Fibroblast of lung (primary cell): ENCODE data around the gene TMEM35A. TPM values are rescaled to one million over a fixed set of nuclear protein-coding genes. Genes with fewer than 3 reads are reported as not detected.

Experiments
- DNase-seq, 2 donors: peaks; one replicate each; pipeline versions ENCODE4 v3.0.0 to v3.0.0-alpha.2; 2010; ENCODE audit warnings: low read depth in 2 of 2
- H2AFZ ChIP-seq: 2 replicates; pipeline ENCODE4 v1.5.1; 2012; ENCODE audit warnings: low read length, control low read depth, inconsistent platforms
- H3K27ac ChIP-seq: 2 replicates; pipeline ENCODE4 v1.5.1; 2011; ENCODE audit warnings: low read length, control low read depth; ENCODE audit not compliant: insufficient read depth
- H3K27me3 ChIP-seq: 2 replicates; pipeline ENCODE4 v1.5.1; 2011; ENCODE audit warnings: mild to moderate bottlenecking, low read length; ENCODE audit not compliant: control insufficient read depth, insufficient read depth
- H3K36me3 ChIP-seq: 2 replicates; pipeline ENCODE4 v1.5.1; 2011; ENCODE audit warnings: low read length; ENCODE audit not compliant: control insufficient read depth, insufficient read depth
- H3K4me1 ChIP-seq: 2 replicates; pipeline ENCODE4 v1.5.1; 2011; ENCODE audit warnings: low read length; ENCODE audit not compliant: control insufficient read depth, insufficient read depth; ENCODE audit errors: extremely low read depth
- H3K4me2 ChIP-seq: 2 replicates; pipeline ENCODE4 v1.5.1; 2011; ENCODE audit warnings: low read length, control low read depth; ENCODE audit not compliant: insufficient read depth; ENCODE audit errors: extremely low read depth
- H3K4me3 ChIP-seq, 4 experiments: fragments of 200-600 bp in 1 of 4; sonication (generic) in 1 of 4; replicated peaks in 1 of 4; 2 replicates each; pipeline ENCODE4 v1.5.1; 2011 to 2016; ENCODE audit warnings: low read length in 4 of 4, low read depth in 3 of 4, mild to moderate bottlenecking in 3 of 4, control low read depth in 2 of 4, inconsistent platforms in 1 of 4, mixed read lengths in 1 of 4; ENCODE audit not compliant: insufficient read depth in 1 of 4; ENCODE audit errors: control extremely low read depth in 1 of 4
- H3K79me2 ChIP-seq: 2 replicates; pipeline ENCODE4 v1.5.1; 2012; ENCODE audit warnings: mild to moderate bottlenecking, low read length, inconsistent platforms; ENCODE audit not compliant: control insufficient read depth, insufficient read depth
- H3K9ac ChIP-seq: 2 replicates; pipeline ENCODE4 v1.5.1; 2011; ENCODE audit warnings: mild to moderate bottlenecking, low read length, control low read depth; ENCODE audit not compliant: insufficient read depth
- H3K9me3 ChIP-seq: 2 replicates; pipeline ENCODE4 v1.5.1; 2012; ENCODE audit warnings: low read depth, low read length; ENCODE audit not compliant: control insufficient read depth, insufficient read depth
- H4K20me1 ChIP-seq: 2 replicates; pipeline ENCODE4 v1.5.1; 2011; ENCODE audit warnings: low read length; ENCODE audit not compliant: control insufficient read depth, insufficient read depth; ENCODE audit errors: extremely low read depth
- EZH2 ChIP-seq: IDR thresholded peaks from 2 replicates; pipeline ENCODE4 v1.5.1; 2012; ENCODE audit warnings: low read length, control low read depth, mild to moderate bottlenecking; ENCODE audit errors: missing control alignments
- polyA plus RNA-seq, 2 donors: library from polyadenylated mRNA; depleted of rRNA in 1 of 2; stranded (reverse) in 1 of 2; unstranded in 1 of 2; fragments of >200 nt; gene quantifications; 2 replicates each; pipeline ENCODE4 v1.2.1, GENCODE V29; 2011 to 2012; ENCODE audit warnings: missing spikeins in 1 of 2
- total RNA-seq: library from RNA; depleted of rRNA; stranded (reverse); fragments of >200 nt; gene quantifications from 2 replicates; pipeline ENCODE4 v1.2.1, GENCODE V29; 2014
- TF ChIP-seq, protein P1 (sequence below), 2 donors: IDR thresholded peaks in 1 of 2; conservative IDR thresholded peaks in 1 of 2; 1 replicate in 1 of 2; 2 replicates in 1 of 2; pipeline ENCODE4 v1.5.1; 2011 to 2012; ENCODE audit warnings: low read length in 2 of 2, control low read depth in 1 of 2, inconsistent platforms in 1 of 2, low read depth in 1 of 2, mild to moderate bottlenecking in 1 of 2

The TMEM35A gene
- total and polyA plus RNA-seq, 2 donors (not counting 1 experiment from before 2014, with no cell fraction given) = 25.8 to 28.6 TPM

DNA sequence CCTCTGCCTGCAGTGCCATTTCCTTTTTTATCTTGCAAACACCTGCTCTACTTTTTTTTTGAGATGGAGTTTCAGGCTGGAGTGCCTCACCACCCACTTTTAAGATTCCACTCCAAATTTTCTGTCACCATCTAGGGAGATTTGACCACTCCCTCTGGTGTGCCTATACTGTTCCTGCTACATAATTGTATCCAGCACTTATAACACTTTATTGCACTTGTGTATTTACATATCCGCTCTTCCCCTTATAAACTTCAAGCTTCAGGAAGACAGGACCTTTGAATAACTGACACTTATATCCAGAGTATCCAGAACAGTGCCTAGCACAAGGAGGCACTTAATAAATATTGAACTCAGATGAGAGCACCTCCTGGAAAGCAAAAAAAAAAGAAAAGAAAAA lies 13.1 kb downstream of the TMEM35A start:
- Histone ChIP-seq H3K27me3 (no peaks in the 10 kb centered on the region), H4K20me1 (no peaks in the 10 kb centered on the region), H3K4me2 (no peak overlapping the region), H3K79me2 (no peaks in the 10 kb centered on the region), H2AFZ (no peak overlapping the region), H3K9ac (no peak overlapping the region), H3K27ac (no peak overlapping the region), H3K4me1 (no peaks in the 10 kb centered on the region), H3K36me3 (no peaks in the 10 kb centered on the region), H3K9me3 (no peaks in the 10 kb centered on the region), H3K4me3 (no peak overlapping the region)
- DNase-seq = no peak
- TF ChIP-seq, protein P1, sequence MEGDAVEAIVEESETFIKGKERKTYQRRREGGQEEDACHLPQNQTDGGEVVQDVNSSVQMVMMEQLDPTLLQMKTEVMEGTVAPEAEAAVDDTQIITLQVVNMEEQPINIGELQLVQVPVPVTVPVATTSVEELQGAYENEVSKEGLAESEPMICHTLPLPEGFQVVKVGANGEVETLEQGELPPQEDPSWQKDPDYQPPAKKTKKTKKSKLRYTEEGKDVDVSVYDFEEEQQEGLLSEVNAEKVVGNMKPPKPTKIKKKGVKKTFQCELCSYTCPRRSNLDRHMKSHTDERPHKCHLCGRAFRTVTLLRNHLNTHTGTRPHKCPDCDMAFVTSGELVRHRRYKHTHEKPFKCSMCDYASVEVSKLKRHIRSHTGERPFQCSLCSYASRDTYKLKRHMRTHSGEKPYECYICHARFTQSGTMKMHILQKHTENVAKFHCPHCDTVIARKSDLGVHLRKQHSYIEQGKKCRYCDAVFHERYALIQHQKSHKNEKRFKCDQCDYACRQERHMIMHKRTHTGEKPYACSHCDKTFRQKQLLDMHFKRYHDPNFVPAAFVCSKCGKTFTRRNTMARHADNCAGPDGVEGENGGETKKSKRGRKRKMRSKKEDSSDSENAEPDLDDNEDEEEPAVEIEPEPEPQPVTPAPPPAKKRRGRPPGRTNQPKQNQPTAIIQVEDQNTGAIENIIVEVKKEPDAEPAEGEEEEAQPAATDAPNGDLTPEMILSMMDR (conservative IDR thresholded peaks at IDR 0.05 in 1 of 2, IDR thresholded peaks at IDR 0.05 in 1 of 2; ENCODE audit: low read depth in 1 of 2, low read length in 2 of 2) = no peak
- no peak for TF ChIP-seq EZH2

DNA sequence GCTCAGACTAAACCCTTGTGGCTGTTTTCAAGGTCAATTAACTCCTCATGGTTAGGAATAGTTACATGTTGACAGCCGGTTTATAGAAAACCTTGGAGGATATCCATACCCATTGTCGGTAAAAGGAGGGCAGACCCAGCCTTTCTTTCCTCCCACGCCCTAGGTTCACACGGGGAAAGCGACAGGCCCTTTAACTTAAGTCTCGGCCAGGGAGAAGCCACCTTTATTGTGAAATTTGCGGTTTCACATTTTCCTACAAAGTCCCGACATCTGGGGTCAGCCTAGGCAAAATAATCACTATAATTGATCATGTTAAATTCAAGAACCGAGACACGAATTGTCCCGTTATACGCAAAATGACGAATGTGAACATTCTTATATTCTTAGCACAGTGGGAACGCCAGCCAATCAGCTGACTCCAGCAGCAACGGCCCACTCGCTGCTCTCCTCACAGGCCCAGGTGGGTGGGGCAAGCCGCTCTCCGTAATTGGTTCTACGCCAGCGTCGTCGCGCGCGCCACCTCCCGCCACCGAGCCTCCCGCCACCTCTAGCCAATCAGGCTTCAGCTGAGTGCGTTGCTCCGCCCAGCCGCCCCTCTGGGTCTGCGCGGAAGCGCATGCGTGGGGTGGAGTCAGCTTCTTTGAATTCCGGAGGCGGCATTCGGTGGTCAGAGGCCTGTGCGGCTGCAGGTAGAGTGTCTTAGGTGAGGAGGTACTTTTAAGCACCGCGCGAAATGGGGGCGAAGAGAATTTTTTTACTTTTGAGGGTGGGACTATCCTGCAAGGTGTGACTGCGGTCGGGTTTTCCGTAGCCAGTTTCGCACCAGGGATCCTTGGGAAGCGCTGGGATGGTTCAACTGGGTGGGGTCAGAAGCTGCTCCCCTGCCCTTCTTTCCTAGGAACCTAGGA lies 19.1 kb downstream of the TMEM35A start, which contains the start of gene CENPI:
Gene CENPI (plus strand): TSS at position 659 of the 908 bp plus-strand sequence. CDS start 2,867 bp downstream, outside the sequence.
- H3K27me3 ChIP-seq = no peaks in the 10 kb centered on the region
- peaks cover 3% of the 10 kb centered on the region for H3K4me1 ChIP-seq
- H3K4me2 ChIP-seq = peak within 1 kb of the TSS; percentile 72
- no peaks in the 10 kb centered on the region for H4K20me1 ChIP-seq
- H2AFZ ChIP-seq = peak within 1 kb of the TSS; percentile 68
- no peaks in the 10 kb centered on the region for H3K36me3 ChIP-seq
- peak; percentile 91 for DNase-seq
- H3K79me2 ChIP-seq = peaks cover 25% of the 10 kb centered on the region
- H3K9ac ChIP-seq = peak within 1 kb of the TSS; percentile 42
- no peaks in the 10 kb centered on the region for H3K9me3 ChIP-seq
- TF ChIP-seq, protein P1 (conservative IDR thresholded peaks at IDR 0.05 in 1 of 2, IDR thresholded peaks at IDR 0.05 in 1 of 2; ENCODE audit: low read depth in 1 of 2, low read length in 2 of 2) = no peak
- TF ChIP-seq EZH2 = no peak
- peak within 1 kb of the TSS; percentile 78 for H3K27ac ChIP-seq
- peak within 1 kb of the TSS; percentile 64 to 80 (median 66) for H3K4me3 ChIP-seq

DNA sequence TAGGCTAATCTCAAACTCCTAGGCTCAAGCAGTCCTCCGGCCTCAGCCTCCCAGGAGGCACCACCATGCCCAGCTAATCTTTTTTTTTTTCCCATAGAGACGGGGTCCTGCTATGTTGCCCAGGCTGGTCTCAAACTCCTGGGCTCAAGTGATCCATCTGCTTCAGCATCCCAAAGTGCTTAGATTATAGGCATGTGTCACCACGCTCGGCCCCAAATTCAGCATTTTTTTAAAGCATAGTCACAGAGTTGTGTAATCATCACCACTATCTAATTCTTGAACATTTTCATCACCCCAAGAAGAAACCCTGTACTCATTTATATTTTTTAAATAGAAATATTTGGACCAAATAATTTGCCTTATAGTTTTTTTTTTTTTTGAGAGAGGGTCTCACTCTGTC lies 29.6 kb downstream of the TMEM35A start:
- Histone ChIP-seq H3K9ac (no peak overlapping the region), H3K9me3 (no peaks in the 10 kb centered on the region), H3K4me1 (no peaks in the 10 kb centered on the region), H3K27me3 (no peaks in the 10 kb centered on the region), H4K20me1 (no peaks in the 10 kb centered on the region), H3K27ac (no peak overlapping the region), H3K4me3 (no peak overlapping the region), H3K36me3 (no peaks in the 10 kb centered on the region), H2AFZ (no peak overlapping the region), H3K4me2 (no peak overlapping the region), H3K79me2 (no peaks in the 10 kb centered on the region)
- DNase-seq = peak; percentile 43 to 56
- TF ChIP-seq, protein P1 (conservative IDR thresholded peaks at IDR 0.05 in 1 of 2, IDR thresholded peaks at IDR 0.05 in 1 of 2; ENCODE audit: low read depth in 1 of 2, low read length in 2 of 2) = no peak
- no peak for TF ChIP-seq EZH2
